ENCODE data around the gene CNTN2.

CNTN2 gene

DNA sequence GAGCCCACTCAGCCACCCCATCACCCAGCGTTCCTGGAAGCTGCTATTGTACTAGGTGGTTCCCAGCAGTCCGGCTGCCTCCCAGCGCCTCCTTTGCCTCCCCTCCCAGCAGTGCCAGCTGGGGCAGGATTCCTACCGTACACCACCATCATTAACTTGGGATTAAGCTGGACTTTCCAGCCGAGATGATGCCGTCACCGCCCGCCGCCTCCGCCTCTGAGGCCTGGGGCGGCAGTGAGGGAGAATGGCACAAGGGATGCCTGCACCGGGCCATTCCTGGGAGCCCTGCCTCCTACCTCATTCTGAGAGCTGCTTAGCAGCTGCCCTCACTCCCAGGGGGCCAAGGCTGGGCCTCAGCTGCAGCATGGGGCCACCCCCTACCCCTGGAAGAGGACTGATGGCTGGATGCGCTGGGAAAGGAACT is 13.2 kb downstream of the CNTN2 start:
- no peak overlapping the region for H3K4me3 ChIP-seq (ENCODE audit: low read depth in 1 of 2, low read length in 2 of 2)
- no peaks in the 10 kb centered on the region for H3K27me3 ChIP-seq (ENCODE audit: low read depth, low read length)
- H3K27ac ChIP-seq (ENCODE audit: low read length): no peak overlapping the region
- no peaks in the 10 kb centered on the region for H3K9me3 ChIP-seq (ENCODE audit: control insufficient read depth in 1 of 2, low read length in 2 of 2)
- no peaks in the 10 kb centered on the region for H3K4me1 ChIP-seq (ENCODE audit: control insufficient read depth in 1 of 2, insufficient read depth in 2 of 2, low read length in 2 of 2)
- no peaks in the 10 kb centered on the region for H3K36me3 ChIP-seq (ENCODE audit: control insufficient read depth in 1 of 2, insufficient read depth in 2 of 2, low read length in 2 of 2)

DNA sequence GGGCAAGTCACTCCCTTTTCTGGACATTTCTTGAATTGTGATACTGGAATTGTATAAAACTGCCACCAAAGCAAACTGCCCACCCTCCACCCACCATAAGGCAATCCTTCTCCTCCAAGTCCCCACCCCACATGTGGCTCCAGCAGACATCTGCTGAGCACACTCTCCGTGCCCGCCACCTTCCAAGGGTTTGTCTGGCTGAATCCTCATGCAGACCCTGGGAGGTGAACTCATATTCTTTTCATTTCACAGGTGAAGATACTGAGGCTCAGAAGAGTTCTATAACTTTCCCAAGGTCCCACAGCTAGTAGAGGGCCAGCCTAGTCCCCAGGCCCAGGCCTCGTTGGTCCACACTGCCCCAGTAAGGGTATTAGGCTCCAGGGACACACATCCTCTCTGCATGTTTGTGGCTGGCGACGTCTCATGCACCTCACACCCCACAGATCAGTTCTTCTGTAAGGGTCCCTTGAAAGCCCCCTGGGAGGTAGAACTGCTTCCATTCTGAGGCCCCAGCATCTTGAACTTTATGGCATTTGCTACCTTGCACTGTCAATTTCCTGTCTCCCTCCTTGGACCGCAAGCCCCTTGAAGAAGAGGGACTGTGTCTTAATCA is 14.1 kb downstream of the CNTN2 start:
- Histone ChIP-seq H3K4me3 (ENCODE audit: low read depth in 1 of 2, low read length in 2 of 2) (no peak overlapping the region), H3K36me3 (ENCODE audit: control insufficient read depth in 1 of 2, insufficient read depth in 2 of 2, low read length in 2 of 2) (no peaks in the 10 kb centered on the region), H3K27ac (ENCODE audit: low read length) (no peak overlapping the region), H3K27me3 (ENCODE audit: low read depth, low read length) (no peaks in the 10 kb centered on the region), H3K9me3 (ENCODE audit: control insufficient read depth in 1 of 2, low read length in 2 of 2) (no peaks in the 10 kb centered on the region), H3K4me1 (ENCODE audit: control insufficient read depth in 1 of 2, insufficient read depth in 2 of 2, low read length in 2 of 2) (peaks cover 0 to 8% of the 10 kb centered on the region in 2 donors)

DNA sequence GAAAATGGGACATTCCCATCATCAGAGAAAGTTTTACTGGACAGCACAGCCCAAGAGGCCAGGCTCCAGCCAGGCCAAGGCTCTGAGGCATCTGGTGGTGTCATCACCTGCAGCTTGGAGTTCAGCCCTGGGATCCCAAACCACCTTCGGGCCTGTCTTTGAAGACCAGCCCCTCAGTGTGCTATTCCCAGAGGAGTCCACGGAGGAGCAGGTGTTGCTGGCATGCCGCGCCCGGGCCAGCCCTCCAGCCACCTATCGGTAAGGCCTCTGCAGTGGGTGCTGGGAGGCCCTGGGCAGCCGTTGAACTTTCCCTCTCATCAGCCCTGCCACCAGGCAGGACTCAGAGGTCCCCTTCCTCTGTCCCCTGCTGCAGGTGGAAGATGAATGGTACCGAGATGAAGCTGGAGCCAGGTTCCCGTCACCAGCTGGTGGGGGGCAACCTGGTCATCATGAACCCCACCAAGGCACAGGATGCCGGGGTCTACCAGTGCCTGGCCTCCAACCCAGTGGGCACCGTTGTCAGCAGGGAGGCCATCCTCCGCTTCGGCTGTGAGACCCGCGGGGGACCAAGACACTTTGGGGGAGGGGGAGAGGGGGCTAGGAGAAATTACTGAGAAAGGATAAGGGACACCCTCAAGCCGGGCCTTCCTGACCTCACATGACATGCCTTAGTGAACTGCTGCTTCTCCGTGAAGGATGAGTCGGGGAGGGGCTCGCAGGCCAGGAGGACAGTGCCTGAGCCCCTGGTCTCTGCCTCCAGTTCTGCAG is 15.0 kb downstream of the CNTN2 start:
- no peak overlapping the region for H3K27ac ChIP-seq (ENCODE audit: low read length)
- H3K9me3 ChIP-seq (ENCODE audit: control insufficient read depth in 1 of 2, low read length in 2 of 2): no peaks in the 10 kb centered on the region
- H3K4me3 ChIP-seq (ENCODE audit: low read depth in 1 of 2, low read length in 2 of 2): no peak overlapping the region
- no peaks in the 10 kb centered on the region for H3K27me3 ChIP-seq (ENCODE audit: low read depth, low read length)
- H3K36me3 ChIP-seq (ENCODE audit: control insufficient read depth in 1 of 2, insufficient read depth in 2 of 2, low read length in 2 of 2): no peaks in the 10 kb centered on the region
- peaks cover 0 to 8% of the 10 kb centered on the region in 2 donors for H3K4me1 ChIP-seq (ENCODE audit: control insufficient read depth in 1 of 2, insufficient read depth in 2 of 2, low read length in 2 of 2)

DNA sequence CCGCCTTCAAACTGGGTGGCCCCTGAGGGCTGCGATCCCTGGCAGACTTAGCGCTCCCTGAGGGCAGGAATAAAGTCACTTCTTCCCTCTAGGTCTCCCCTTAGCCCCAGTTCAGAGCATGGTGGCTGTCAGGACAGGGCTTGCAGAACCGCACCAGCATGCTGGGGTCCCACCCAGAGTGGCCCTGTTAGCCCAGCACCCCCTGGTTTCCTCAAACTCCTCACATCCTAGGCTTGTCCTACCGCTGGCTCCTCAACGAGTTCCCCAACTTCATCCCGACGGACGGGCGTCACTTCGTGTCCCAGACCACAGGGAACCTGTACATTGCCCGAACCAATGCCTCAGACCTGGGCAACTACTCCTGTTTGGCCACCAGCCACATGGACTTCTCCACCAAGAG is 15.8 kb downstream of the CNTN2 start:
- Histone ChIP-seq H3K27ac (ENCODE audit: low read length) (no peak overlapping the region), H3K4me3 (ENCODE audit: low read depth in 1 of 2, low read length in 2 of 2) (no peak overlapping the region), H3K27me3 (ENCODE audit: low read depth, low read length) (no peaks in the 10 kb centered on the region), H3K36me3 (ENCODE audit: control insufficient read depth in 1 of 2, insufficient read depth in 2 of 2, low read length in 2 of 2) (no peaks in the 10 kb centered on the region), H3K4me1 (ENCODE audit: control insufficient read depth in 1 of 2, insufficient read depth in 2 of 2, low read length in 2 of 2) (peaks cover 0 to 8% of the 10 kb centered on the region in 2 donors), H3K9me3 (ENCODE audit: control insufficient read depth in 1 of 2, low read length in 2 of 2) (no peaks in the 10 kb centered on the region)

DNA sequence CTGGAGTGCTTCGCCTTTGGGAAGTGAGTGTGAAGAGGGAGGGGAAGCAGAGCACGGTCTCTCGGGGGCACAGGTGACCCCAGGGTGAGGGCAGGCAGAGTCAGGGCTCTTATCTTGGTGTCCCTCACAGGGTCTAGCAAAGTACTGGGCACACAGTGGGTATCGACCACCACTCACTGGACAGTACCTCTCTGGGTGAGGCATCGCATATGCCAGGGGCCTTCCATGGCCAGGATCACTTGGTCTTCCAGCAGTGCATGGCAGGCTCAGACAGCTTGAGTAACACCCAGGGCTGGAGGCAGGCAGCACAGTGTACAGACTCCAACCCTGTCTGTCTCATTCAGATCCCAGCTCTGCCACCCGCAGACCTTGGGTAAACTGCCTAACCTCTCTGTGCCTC is 16.6 kb downstream of the CNTN2 start:
- Histone ChIP-seq H3K36me3 (ENCODE audit: control insufficient read depth in 1 of 2, insufficient read depth in 2 of 2, low read length in 2 of 2) (no peaks in the 10 kb centered on the region), H3K4me3 (ENCODE audit: low read depth in 1 of 2, low read length in 2 of 2) (no peak overlapping the region), H3K27ac (ENCODE audit: low read length) (no peak overlapping the region), H3K4me1 (ENCODE audit: control insufficient read depth in 1 of 2, insufficient read depth in 2 of 2, low read length in 2 of 2) (peaks cover 0 to 8% of the 10 kb centered on the region in 2 donors), H3K27me3 (ENCODE audit: low read depth, low read length) (no peaks in the 10 kb centered on the region), H3K9me3 (ENCODE audit: control insufficient read depth in 1 of 2, low read length in 2 of 2) (no peaks in the 10 kb centered on the region)

- H3K4me1 ChIP-seq (ENCODE audit: control insufficient read depth in 1 of 2, insufficient read depth in 2 of 2, low read length in 2 of 2): peaks cover 0 to 8% of the 10 kb centered on the region in 2 donors
- H3K27ac ChIP-seq (ENCODE audit: low read length): no peak overlapping the region
- no peaks in the 10 kb centered on the region for H3K27me3 ChIP-seq (ENCODE audit: low read depth, low read length)
- H3K36me3 ChIP-seq (ENCODE audit: control insufficient read depth in 1 of 2, insufficient read depth in 2 of 2, low read length in 2 of 2): no peaks in the 10 kb centered on the region
- no peak overlapping the region for H3K4me3 ChIP-seq (ENCODE audit: low read depth in 1 of 2, low read length in 2 of 2)
- no peaks in the 10 kb centered on the region for H3K9me3 ChIP-seq (ENCODE audit: control insufficient read depth in 1 of 2, low read length in 2 of 2)
These were observed 17.7 kb downstream of the CNTN2 start for GRCh38 chr1:205060746-205061145.

DNA sequence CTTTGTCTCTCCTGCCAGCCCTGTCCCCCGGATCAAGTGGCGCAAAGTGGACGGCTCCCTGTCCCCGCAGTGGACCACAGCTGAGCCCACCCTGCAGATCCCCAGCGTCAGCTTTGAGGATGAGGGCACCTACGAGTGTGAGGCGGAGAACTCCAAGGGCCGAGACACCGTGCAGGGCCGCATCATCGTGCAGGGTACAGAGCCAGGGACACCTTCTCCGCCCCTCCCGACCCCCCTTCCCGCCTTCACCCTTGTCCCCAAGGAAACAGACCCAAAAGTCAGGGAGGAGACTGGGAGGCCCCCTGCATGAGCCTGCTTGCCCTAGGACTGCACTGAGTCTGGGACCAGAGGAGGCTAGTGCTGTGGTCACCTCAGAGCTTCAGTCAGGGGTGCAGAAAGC is 18.2 kb downstream of the CNTN2 start:
- H3K27me3 ChIP-seq (ENCODE audit: low read depth, low read length): no peaks in the 10 kb centered on the region
- H3K9me3 ChIP-seq (ENCODE audit: control insufficient read depth in 1 of 2, low read length in 2 of 2): no peaks in the 10 kb centered on the region
- peaks cover 0 to 8% of the 10 kb centered on the region in 2 donors for H3K4me1 ChIP-seq (ENCODE audit: control insufficient read depth in 1 of 2, insufficient read depth in 2 of 2, low read length in 2 of 2)
- H3K4me3 ChIP-seq (ENCODE audit: low read depth in 1 of 2, low read length in 2 of 2): no peak overlapping the region
- no peak overlapping the region for H3K27ac ChIP-seq (ENCODE audit: low read length)
- no peaks in the 10 kb centered on the region for H3K36me3 ChIP-seq (ENCODE audit: control insufficient read depth in 1 of 2, insufficient read depth in 2 of 2, low read length in 2 of 2)

- Histone ChIP-seq H3K36me3 (ENCODE audit: control insufficient read depth in 1 of 2, insufficient read depth in 2 of 2, low read length in 2 of 2) (no peaks in the 10 kb centered on the region), H3K27me3 (ENCODE audit: low read depth, low read length) (no peaks in the 10 kb centered on the region), H3K4me3 (ENCODE audit: low read depth in 1 of 2, low read length in 2 of 2) (no peak overlapping the region), H3K4me1 (ENCODE audit: control insufficient read depth in 1 of 2, insufficient read depth in 2 of 2, low read length in 2 of 2) (peaks cover 0 to 8% of the 10 kb centered on the region in 2 donors), H3K27ac (ENCODE audit: low read length) (no peak overlapping the region), H3K9me3 (ENCODE audit: control insufficient read depth in 1 of 2, low read length in 2 of 2) (no peaks in the 10 kb centered on the region)
These were observed 18.7 kb downstream of the CNTN2 start for GRCh38 chr1:205061665-205062069.

DNA sequence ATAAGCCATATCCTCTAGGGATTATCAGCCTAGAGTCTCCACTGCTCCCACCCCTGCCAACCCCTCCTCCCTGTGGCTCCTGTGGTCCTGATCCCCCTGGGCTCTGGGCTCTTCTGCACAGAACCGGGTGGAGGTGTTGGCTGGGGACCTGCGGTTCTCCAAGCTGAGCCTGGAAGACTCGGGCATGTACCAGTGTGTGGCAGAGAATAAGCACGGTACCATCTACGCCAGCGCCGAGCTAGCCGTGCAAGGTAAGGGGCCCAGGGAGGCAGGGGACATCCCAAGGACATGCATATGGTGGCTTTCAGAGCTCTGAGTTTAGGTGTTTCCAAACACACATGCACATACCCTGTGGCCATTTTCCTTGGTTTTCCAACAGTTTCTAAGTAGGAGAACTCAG is 19.3 kb downstream of the CNTN2 start:
- Histone ChIP-seq H3K4me1 (ENCODE audit: control insufficient read depth in 1 of 2, insufficient read depth in 2 of 2, low read length in 2 of 2) (peaks cover 0 to 8% of the 10 kb centered on the region in 2 donors), H3K36me3 (ENCODE audit: control insufficient read depth in 1 of 2, insufficient read depth in 2 of 2, low read length in 2 of 2) (no peaks in the 10 kb centered on the region), H3K9me3 (ENCODE audit: control insufficient read depth in 1 of 2, low read length in 2 of 2) (no peaks in the 10 kb centered on the region), H3K27ac (ENCODE audit: low read length) (no peak overlapping the region), H3K4me3 (ENCODE audit: low read depth in 1 of 2, low read length in 2 of 2) (no peak overlapping the region), H3K27me3 (ENCODE audit: low read depth, low read length) (no peaks in the 10 kb centered on the region)

DNA sequence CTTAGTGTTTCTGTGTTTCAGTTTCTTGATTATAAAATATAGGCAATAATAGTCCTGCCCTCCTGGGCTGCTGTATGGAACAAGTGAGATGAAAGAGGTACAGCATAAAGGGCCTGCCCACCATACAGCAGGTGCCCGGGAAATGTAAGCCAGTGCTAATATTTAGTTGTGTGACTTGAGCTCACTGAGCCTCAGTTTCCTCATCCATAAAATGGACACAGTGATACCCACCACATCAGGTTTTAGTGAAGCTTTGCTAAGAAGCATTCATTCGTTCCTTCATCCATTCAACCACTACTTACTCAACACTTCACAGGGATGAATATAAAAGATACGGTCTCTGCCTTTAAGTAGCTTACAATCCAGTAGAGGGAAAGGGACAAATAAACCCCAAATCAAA is 19.9 kb downstream of the CNTN2 start:
- no peaks in the 10 kb centered on the region for H3K9me3 ChIP-seq (ENCODE audit: control insufficient read depth in 1 of 2, low read length in 2 of 2)
- H3K27ac ChIP-seq (ENCODE audit: low read length): no peak overlapping the region
- H3K4me3 ChIP-seq (ENCODE audit: low read depth in 1 of 2, low read length in 2 of 2): no peak overlapping the region
- no peaks in the 10 kb centered on the region for H3K36me3 ChIP-seq (ENCODE audit: control insufficient read depth in 1 of 2, insufficient read depth in 2 of 2, low read length in 2 of 2)
- peaks cover 0 to 8% of the 10 kb centered on the region in 2 donors for H3K4me1 ChIP-seq (ENCODE audit: control insufficient read depth in 1 of 2, insufficient read depth in 2 of 2, low read length in 2 of 2)
- no peaks in the 10 kb centered on the region for H3K27me3 ChIP-seq (ENCODE audit: low read depth, low read length)

DNA sequence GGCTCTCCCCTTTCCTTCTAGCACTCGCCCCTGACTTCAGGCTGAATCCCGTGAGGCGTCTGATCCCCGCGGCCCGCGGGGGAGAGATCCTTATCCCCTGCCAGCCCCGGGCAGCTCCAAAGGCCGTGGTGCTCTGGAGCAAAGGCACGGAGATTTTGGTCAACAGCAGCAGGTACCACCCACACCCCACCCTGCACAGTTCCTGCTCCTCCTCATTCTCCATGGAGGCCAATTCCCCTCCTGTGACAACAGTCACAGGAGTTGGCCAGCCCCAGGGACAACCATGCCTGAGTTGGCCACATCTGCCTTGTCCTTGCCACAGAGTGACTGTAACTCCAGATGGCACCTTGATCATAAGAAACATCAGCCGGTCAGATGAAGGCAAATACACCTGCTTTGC is 21.3 kb downstream of the CNTN2 start:
- Histone ChIP-seq H3K9me3 (ENCODE audit: control insufficient read depth in 1 of 2, low read length in 2 of 2) (no peaks in the 10 kb centered on the region), H3K27ac (ENCODE audit: low read length) (no peak overlapping the region), H3K4me3 (ENCODE audit: low read depth in 1 of 2, low read length in 2 of 2) (no peak overlapping the region), H3K4me1 (ENCODE audit: control insufficient read depth in 1 of 2, insufficient read depth in 2 of 2, low read length in 2 of 2) (peaks cover 0 to 13% of the 10 kb centered on the region in 2 donors), H3K27me3 (ENCODE audit: low read depth, low read length) (no peaks in the 10 kb centered on the region), H3K36me3 (ENCODE audit: control insufficient read depth in 1 of 2, insufficient read depth in 2 of 2, low read length in 2 of 2) (no peaks in the 10 kb centered on the region)
